ENCODE data around the gene ZDHHC12.
A peak's percentile ranks its signal among the peaks of the same experiment; 100 is the strongest.
"Not testable (repeated sequence)": the region's sequence is repeated elsewhere in the genome, so short reads cannot be mapped to it uniquely, and the experiment has no call there.

The ZDHHC12 gene

GRCh38 chr9:128706045-128706444 is 17.9 kb downstream of the ZDHHC12 start:
- Mint-ChIP-seq H3K27ac (no peak overlapping the region), H3K4me1 (ENCODE audit: low read depth) (peaks cover 13% of the 10 kb centered on the region), H3K27me3 (no peaks in the 10 kb centered on the region), H3K36me3 (ENCODE audit: low read depth) (no peaks in the 10 kb centered on the region), H3K4me3 (no peak overlapping the region), H3K9me3 (no peaks in the 10 kb centered on the region)

GRCh38 chr9:128705051-128705965 is 18.6 kb downstream of the ZDHHC12 start:
- Mint-ChIP-seq H3K4me1 (ENCODE audit: low read depth) (peaks cover 13% of the 10 kb centered on the region), H3K27me3 (no peaks in the 10 kb centered on the region), H3K36me3 (ENCODE audit: low read depth) (no peaks in the 10 kb centered on the region), H3K4me3 (no peak overlapping the region), H3K27ac (no peak overlapping the region), H3K9me3 (no peaks in the 10 kb centered on the region)

GRCh38 chr9:128704356-128704670 is 19.6 kb downstream of the ZDHHC12 start:
- H3K27ac Mint-ChIP-seq: no peak overlapping the region

GRCh38 chr9:128703616-128704355 is 20.1 kb downstream of the ZDHHC12 start:
- Mint-ChIP-seq H3K27ac (peak overlapping the region; percentile 31), H3K4me3 (peak overlapping the region; percentile 82), H3K36me3 (ENCODE audit: low read depth) (no peaks in the 10 kb centered on the region), H3K4me1 (ENCODE audit: low read depth) (peaks cover 13% of the 10 kb centered on the region), H3K27me3 (no peaks in the 10 kb centered on the region), H3K9me3 (no peaks in the 10 kb centered on the region)

More at GRCh38 chr9:128704356-128704670, 19.6 kb downstream of the ZDHHC12 start:
- Mint-ChIP-seq H3K27me3 (no peaks in the 10 kb centered on the region), H3K4me1 (ENCODE audit: low read depth) (peaks cover 13% of the 10 kb centered on the region), H3K4me3 (peak overlapping the region; percentile 26), H3K36me3 (ENCODE audit: low read depth) (no peaks in the 10 kb centered on the region), H3K9me3 (no peaks in the 10 kb centered on the region)

GRCh38 chr9:128702949-128703615 is 20.8 kb downstream of the ZDHHC12 start:
- Mint-ChIP-seq H3K4me3 (peak overlapping the region; percentile 82), H3K9me3 (no peaks in the 10 kb centered on the region), H3K36me3 (ENCODE audit: low read depth) (no peaks in the 10 kb centered on the region), H3K4me1 (ENCODE audit: low read depth) (peaks cover 13% of the 10 kb centered on the region), H3K27me3 (no peaks in the 10 kb centered on the region), H3K27ac (peak overlapping the region; percentile 31)

DNA sequence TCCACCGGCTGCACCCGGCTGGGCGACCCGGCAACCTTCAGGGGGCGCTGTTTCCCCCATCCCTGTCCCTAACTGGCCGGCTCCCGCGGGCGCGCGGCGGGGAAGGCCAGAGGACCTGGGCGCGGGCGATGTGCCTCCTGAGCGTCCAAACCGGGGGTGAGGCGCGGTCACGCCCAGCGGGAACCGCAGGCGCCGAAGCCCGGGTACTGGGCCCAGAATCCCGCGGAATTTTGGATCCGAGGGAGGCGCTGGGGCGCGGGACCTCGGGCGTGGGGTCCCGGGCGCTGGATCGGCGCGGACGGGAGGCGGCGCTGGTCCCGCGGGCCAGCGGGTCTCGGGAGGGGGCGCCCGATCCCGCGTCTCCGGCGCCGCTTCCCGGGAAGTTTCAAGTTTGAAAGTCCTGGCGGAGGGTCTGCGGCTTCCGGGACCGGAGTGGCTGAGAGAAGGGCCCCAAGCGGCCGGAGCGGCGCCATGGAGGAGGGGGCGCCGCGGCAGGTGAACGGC is 21.4 kb downstream of the ZDHHC12 start, which contains the start of gene PKN3:
PKN3 (plus strand) TSS at position 59 of the 504 bp plus-strand sequence; CDS start at position 472, 413 bp downstream.
- Mint-ChIP-seq H3K4me1 (ENCODE audit: low read depth) (peaks cover 13% of the 10 kb centered on the region), H3K27me3 (no peaks in the 10 kb centered on the region), H3K27ac (peak within 1 kb of the TSS; percentile 31), H3K4me3 (peak within 1 kb of the TSS; percentile 84), H3K36me3 (ENCODE audit: low read depth) (peaks cover 4% of the 10 kb centered on the region), H3K9me3 (no peaks in the 10 kb centered on the region)

GRCh38 chr9:128701227-128701854 is 22.6 kb downstream of the ZDHHC12 start:
- Mint-ChIP-seq H3K27ac (no peak overlapping the region), H3K36me3 (ENCODE audit: low read depth) (peaks cover 6% of the 10 kb centered on the region), H3K27me3 (no peaks in the 10 kb centered on the region), H3K4me1 (ENCODE audit: low read depth) (peaks cover 13% of the 10 kb centered on the region), H3K9me3 (no peaks in the 10 kb centered on the region), H3K4me3 (peak overlapping the region; percentile 84)

DNA sequence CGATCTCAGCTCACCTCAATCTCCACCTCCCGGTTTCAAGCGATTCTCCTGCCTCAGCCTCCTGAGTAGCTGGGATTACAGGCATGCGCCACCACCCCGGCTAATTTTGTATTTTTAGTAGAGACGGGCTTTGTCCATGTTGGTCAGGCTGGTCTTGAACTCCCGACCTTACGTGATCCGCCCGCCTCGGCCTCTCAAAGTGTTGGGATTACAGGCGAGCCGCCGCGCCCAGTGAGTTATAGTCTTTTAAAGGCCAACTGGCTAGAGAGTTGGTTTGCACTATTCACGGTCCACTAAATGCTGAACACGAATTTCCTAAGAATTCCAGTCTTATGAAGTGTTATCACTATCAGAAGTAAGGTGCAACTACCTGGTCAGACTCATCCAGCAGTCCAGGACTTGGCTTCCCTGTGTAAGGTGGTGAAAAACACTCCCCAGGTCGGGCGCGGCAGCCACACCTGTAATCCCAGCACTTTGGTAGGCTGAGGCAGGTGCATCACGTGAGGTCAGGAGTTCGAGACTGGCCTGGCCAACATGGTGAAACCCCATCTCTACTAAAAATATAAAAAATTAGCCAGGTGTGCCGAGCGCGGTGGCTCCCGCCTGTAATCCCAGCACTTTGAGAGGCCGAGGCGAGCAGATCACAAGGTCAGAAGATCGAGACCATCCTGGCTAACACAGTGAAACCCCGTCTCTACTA is 24.7 kb downstream of the ZDHHC12 start:
- Mint-ChIP-seq H3K36me3 (ENCODE audit: low read depth) (peaks cover 24% of the 10 kb centered on the region), H3K4me1 (ENCODE audit: low read depth) (peaks cover 19% of the 10 kb centered on the region)
- H3K9me3 Mint-ChIP-seq, H3K27ac Mint-ChIP-seq, H3K4me3 Mint-ChIP-seq, H3K27me3 Mint-ChIP-seq: not testable (repeated sequence)

- Mint-ChIP-seq H3K27me3 (no peaks in the 10 kb centered on the region), H3K9me3 (no peaks in the 10 kb centered on the region), H3K4me3 (no peak overlapping the region), H3K36me3 (ENCODE audit: low read depth) (peaks cover 44% of the 10 kb centered on the region), H3K4me1 (ENCODE audit: low read depth) (peaks cover 28% of the 10 kb centered on the region), H3K27ac (no peak overlapping the region)
These were observed 26.8 kb downstream of the ZDHHC12 start for GRCh38 chr9:128696923-128697707.

DNA sequence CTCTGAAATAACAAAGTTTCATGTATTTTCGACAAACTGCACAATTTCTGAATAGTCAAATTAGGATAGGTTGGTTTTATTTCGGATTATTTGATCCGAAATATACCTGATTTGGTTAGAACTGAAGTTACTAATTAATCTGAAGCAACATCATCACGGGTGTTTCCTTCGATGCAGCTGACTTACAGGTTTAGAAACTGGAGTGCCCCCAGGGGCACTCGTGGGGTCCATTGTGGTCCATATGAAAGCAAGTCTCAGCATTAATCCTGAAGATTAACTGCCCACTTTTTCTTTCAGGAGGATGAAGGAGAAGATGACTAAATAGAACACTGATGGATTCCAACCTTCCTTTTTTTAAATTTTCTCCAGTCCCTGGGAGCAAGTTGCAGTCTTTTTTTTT is 29.6 kb downstream of the ZDHHC12 start:
- H3K27ac Mint-ChIP-seq: peak overlapping the region; percentile 89
- H3K27me3 Mint-ChIP-seq: no peaks in the 10 kb centered on the region
- H3K4me3 Mint-ChIP-seq: no peak overlapping the region
- H3K36me3 Mint-ChIP-seq (ENCODE audit: low read depth): peaks cover 62% of the 10 kb centered on the region
- no peaks in the 10 kb centered on the region for H3K9me3 Mint-ChIP-seq
- peaks cover 32% of the 10 kb centered on the region for H3K4me1 Mint-ChIP-seq (ENCODE audit: low read depth)

- not testable (repeated sequence) for H3K9me3 Mint-ChIP-seq, H3K27me3 Mint-ChIP-seq
- peaks cover 32% of the 10 kb centered on the region for H3K4me1 Mint-ChIP-seq (ENCODE audit: low read depth)
- peak overlapping the region; percentile 89 for H3K27ac Mint-ChIP-seq
- peak overlapping the region; percentile 53 for H3K4me3 Mint-ChIP-seq
- H3K36me3 Mint-ChIP-seq (ENCODE audit: low read depth): peaks cover 62% of the 10 kb centered on the region
These were observed 30.2 kb downstream of the ZDHHC12 start for GRCh38 chr9:128693738-128694137.

GRCh38 chr9:128690684-128691034 is 33.3 kb downstream of the ZDHHC12 start:
- peak overlapping the region; percentile 99 for H3K4me3 Mint-ChIP-seq
- H3K4me1 Mint-ChIP-seq (ENCODE audit: low read depth): peaks cover 61% of the 10 kb centered on the region
- H3K9me3 Mint-ChIP-seq: no peaks in the 10 kb centered on the region
- peaks cover 59% of the 10 kb centered on the region for H3K36me3 Mint-ChIP-seq (ENCODE audit: low read depth)
- peak overlapping the region; percentile 99 for H3K27ac Mint-ChIP-seq
- no peaks in the 10 kb centered on the region for H3K27me3 Mint-ChIP-seq

DNA sequence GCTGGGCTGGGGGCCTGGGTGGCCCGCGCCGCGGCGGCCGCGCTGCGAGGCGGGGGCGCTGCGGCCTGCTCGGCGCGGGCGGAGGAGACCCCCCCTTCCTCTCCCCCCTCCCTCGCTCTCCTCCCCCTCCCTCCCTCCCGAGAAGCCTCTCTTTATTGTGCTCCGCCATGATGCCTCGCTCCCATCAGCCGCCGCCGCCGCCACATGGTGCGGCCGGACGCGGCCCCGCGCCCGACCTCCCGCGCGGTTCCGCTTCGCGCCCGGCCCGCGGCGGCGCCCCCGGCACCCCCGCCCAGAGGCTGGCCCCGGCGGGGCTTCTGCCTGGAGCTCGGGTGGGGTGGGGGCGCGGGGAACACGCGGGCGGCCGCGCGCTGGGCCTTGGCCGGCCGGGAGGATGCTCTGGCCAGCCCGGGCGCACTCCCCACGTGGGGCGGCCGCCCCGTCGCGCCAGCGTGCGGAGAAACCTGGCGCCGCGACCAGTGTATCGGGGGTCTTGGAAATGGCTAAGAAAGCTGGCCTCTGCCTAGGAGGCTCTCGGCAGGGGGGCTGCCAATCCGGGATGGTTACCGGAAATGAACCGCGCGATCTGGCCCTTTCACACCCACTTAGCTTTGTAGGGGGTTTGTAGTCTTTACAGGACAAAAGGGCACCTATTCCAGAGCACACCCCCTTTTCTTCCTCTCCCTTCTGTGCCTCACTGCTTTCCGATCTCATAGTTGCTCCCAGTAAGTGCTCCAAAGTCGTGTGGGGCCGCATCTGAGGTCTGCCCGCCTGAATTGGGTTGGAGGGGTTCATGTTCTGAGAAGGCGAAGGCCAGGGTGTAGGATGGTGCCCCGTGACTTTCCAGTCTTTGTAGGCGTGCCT is 33.9 kb downstream of the ZDHHC12 start:
- no peaks in the 10 kb centered on the region for H3K27me3 Mint-ChIP-seq
- no peaks in the 10 kb centered on the region for H3K9me3 Mint-ChIP-seq
- peaks cover 56% of the 10 kb centered on the region for H3K36me3 Mint-ChIP-seq (ENCODE audit: low read depth)
- H3K27ac Mint-ChIP-seq: peak overlapping the region; percentile 99
- peaks cover 67% of the 10 kb centered on the region for H3K4me1 Mint-ChIP-seq (ENCODE audit: low read depth)
- H3K4me3 Mint-ChIP-seq: peak overlapping the region; percentile 99

Data from stimulated activated naive CD8-positive, alpha-beta T cell treated with anti-CD3 and anti-CD28 coated beads, Interleukin-15, Interleukin-2, amounts not matched to agents 100 ng/mL and 50 ng/mL, for 24 hours (primary cell).